Neuronal stem cell (in vitro differentiated cells): ENCODE results near the gene FOSB.

Experiments used
- DNase-seq: peaks from one replicate; pipeline ENCODE4 v3.0.0-alpha.2; 2013; ENCODE audit warnings: low spot score
- H2AFZ ChIP-seq: one replicate; pipeline ENCODE4 v1.6.1; 2013; ENCODE audit warnings: mild to moderate bottlenecking, low read length, inconsistent platforms
- H2AK5ac ChIP-seq: 2 replicates; pipeline ENCODE4 v1.6.1; 2013; ENCODE audit warnings: low read depth, mild to moderate bottlenecking, inconsistent platforms, low read length, moderate library complexity, mixed read lengths
- H2BK120ac ChIP-seq: 2 replicates; pipeline ENCODE4 v1.6.1; 2013; ENCODE audit warnings: low read depth, mild to moderate bottlenecking, inconsistent platforms, low read length, moderate library complexity, mixed read lengths
- H2BK12ac ChIP-seq: one replicate; pipeline ENCODE4 v1.6.1; 2013; ENCODE audit warnings: low read length, inconsistent platforms
- H2BK15ac ChIP-seq: 2 replicates; pipeline ENCODE4 v1.6.1; 2013; ENCODE audit warnings: mild to moderate bottlenecking, low read length, inconsistent platforms, mixed read lengths
- H2BK5ac ChIP-seq: one replicate; pipeline ENCODE4 v1.6.1; 2013; ENCODE audit warnings: inconsistent platforms, mild to moderate bottlenecking, low read length, moderate library complexity
- H3K14ac ChIP-seq: one replicate; pipeline ENCODE4 v1.6.1; 2013; ENCODE audit warnings: low read length, inconsistent platforms
- H3K18ac ChIP-seq: 2 replicates; pipeline ENCODE4 v1.6.1; 2013; ENCODE audit warnings: low read length, inconsistent platforms
- H3K23ac ChIP-seq: 2 replicates; pipeline ENCODE4 v1.6.1; 2013; ENCODE audit warnings: low read depth, mild to moderate bottlenecking, mixed read lengths, low read length, inconsistent platforms; ENCODE audit not compliant: poor library complexity
- H3K27ac ChIP-seq: replicated peaks from 3 replicates; pipeline ENCODE4 v1.5.1; 2013; ENCODE audit warnings: low read length, inconsistent platforms
- H3K27me3 ChIP-seq, 3 experiments: 2 replicates each; pipeline ENCODE4 v1.6.1; 2013; ENCODE audit warnings: low read length in 3 of 3, mild to moderate bottlenecking in 2 of 3, inconsistent platforms in 1 of 3, low read depth in 1 of 3, mixed read lengths in 1 of 3, moderate library complexity in 1 of 3; ENCODE audit not compliant: control insufficient read depth in 3 of 3, insufficient read depth in 3 of 3
- H3K36me3 ChIP-seq, 2 donors: replicated peaks in 1 of 2; 2 replicates each; pipeline ENCODE4 v1.6.1; 2013; ENCODE audit warnings: low read length in 2 of 2; ENCODE audit not compliant: control insufficient read depth in 2 of 2, insufficient read depth in 2 of 2
- H3K4ac ChIP-seq: 2 replicates; pipeline ENCODE4 v1.6.1; 2013; ENCODE audit warnings: inconsistent platforms, mild to moderate bottlenecking, low read length, moderate library complexity
- H3K4me1 ChIP-seq, 2 donors: 1 replicate in 1 of 2; 2 replicates in 1 of 2; pipeline ENCODE4 v1.6.1; 2013; ENCODE audit warnings: low read length in 2 of 2, low read depth in 1 of 2; ENCODE audit not compliant: control insufficient read depth in 2 of 2, insufficient read depth in 1 of 2
- H3K4me2 ChIP-seq: one replicate; pipeline ENCODE4 v1.6.1; 2013; ENCODE audit warnings: mild to moderate bottlenecking, low read length, inconsistent platforms; ENCODE audit not compliant: insufficient read depth, poor library complexity, severe bottlenecking
- H3K4me3 ChIP-seq, 2 donors: 2 replicates each; pipeline ENCODE4 v1.5.1; 2013; ENCODE audit warnings: low read length in 2 of 2, mild to moderate bottlenecking in 2 of 2, inconsistent platforms in 1 of 2, moderate library complexity in 1 of 2
- H3K79me1 ChIP-seq: one replicate; pipeline ENCODE4 v1.6.1; 2013; ENCODE audit warnings: low read depth, mild to moderate bottlenecking, inconsistent platforms, low read length, moderate library complexity
- H3K9ac ChIP-seq: one replicate; pipeline ENCODE4 v1.6.1; 2013; ENCODE audit warnings: mild to moderate bottlenecking, low read depth, low read length, inconsistent platforms; ENCODE audit not compliant: poor library complexity
- H3K9me3 ChIP-seq, 2 donors: replicated peaks in 1 of 2; 2 replicates each; pipeline versions ENCODE3 to v1.6.1; 2013; ENCODE audit warnings: low read length in 2 of 2, mild to moderate bottlenecking in 2 of 2, inconsistent platforms in 1 of 2, low read depth in 1 of 2, mixed read lengths in 1 of 2, moderate library complexity in 1 of 2; ENCODE audit not compliant: control insufficient read depth in 2 of 2, insufficient read depth in 1 of 2
- H4K8ac ChIP-seq: one replicate; pipeline ENCODE4 v1.6.1; 2013; ENCODE audit warnings: low read depth, mild to moderate bottlenecking, inconsistent platforms, low read length, moderate library complexity
- H4K91ac ChIP-seq: one replicate; pipeline ENCODE4 v1.6.1; 2013; ENCODE audit warnings: low read length, low read depth, mild to moderate bottlenecking, inconsistent platforms; ENCODE audit not compliant: poor library complexity
- WGBS, 2 donors: extraction: QIAGEN DNeasy Blood & Tissue Kit; methylation state at CpG; one replicate each; pipeline ENCODE4 v1.1.7; 2013; ENCODE audit warnings: missing lambda C conversion rate in 2 of 2, mixed read lengths in 1 of 2; ENCODE audit not compliant: insufficient read length in 2 of 2, insufficient replicate concordance in 1 of 2; ENCODE audit errors: extremely low coverage in 2 of 2; 5-methylcytosine and 5-hydroxymethylcytosine counted together

The FOSB gene

DNA sequence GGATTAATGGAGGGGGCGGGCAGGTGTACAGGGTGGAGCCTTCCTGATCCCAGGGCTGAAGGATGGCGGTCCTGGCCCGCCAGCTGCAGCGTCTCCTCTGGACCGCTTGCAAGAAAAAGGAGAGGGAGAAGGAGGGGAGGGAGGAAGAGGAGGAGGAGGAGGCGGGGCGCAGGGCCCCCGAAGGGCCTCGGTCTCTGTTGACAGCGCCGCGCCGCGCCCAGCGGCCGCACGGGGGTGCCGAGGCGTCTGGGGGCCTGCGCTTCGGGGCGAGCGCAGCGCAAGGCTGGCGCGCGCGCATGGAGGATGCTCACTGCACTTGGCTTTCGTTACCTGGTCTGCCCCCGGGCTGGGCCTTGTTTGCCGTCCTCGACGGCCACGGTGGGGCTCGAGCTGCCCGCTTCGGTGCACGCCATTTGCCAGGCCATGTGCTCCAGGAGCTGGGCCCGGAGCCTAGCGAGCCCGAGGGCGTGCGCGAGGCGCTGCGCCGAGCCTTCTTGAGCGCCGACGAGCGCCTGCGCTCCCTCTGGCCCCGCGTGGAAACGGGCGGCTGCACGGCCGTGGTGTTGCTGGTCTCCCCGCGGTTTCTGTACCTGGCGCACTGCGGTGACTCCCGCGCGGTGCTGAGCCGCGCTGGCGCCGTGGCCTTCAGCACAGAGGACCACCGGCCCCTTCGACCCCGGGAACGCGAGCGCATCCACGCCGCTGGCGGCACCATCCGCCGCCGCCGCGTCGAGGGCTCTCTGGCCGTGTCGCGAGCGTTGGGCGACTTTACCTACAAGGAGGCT, 30.8 kb downstream of the FOSB start, which contains the start of gene PPM1N:
Gene PPM1N, plus strand, starts transcription at position 33 of the 785 bp plus-strand sequence. Its CDS starts 30 bp downstream, at position 63.
- Histone ChIP-seq H3K4me3 (peak within 1 kb of the TSS; percentile 62 to 66), H3K14ac (no peak within 1 kb of the TSS), H3K4me2 (peak within 1 kb of the TSS; percentile 60), H3K18ac (peak within 1 kb of the TSS; percentile 50), H3K36me3 (peaks cover 0 to 9% of the 10 kb centered on the region in 2 donors), H2AFZ (peak within 1 kb of the TSS; percentile 90), H2BK12ac (peak within 1 kb of the TSS; percentile 4), H3K27ac (no peak within 1 kb of the TSS), H2BK120ac (no peak within 1 kb of the TSS), H3K4ac (no peak within 1 kb of the TSS), H2AK5ac (peak within 1 kb of the TSS; percentile 83), H3K4me1 (peaks cover 6 to 18% of the 10 kb centered on the region in 2 donors), H4K8ac (peak within 1 kb of the TSS; percentile 31), H3K9ac (peak within 1 kb of the TSS; percentile 53), H3K79me1 (no peaks in the 10 kb centered on the region), H3K9me3 (no peaks in the 10 kb centered on the region), H2BK15ac (peak within 1 kb of the TSS; percentile 74), H3K23ac (peak within 1 kb of the TSS; percentile 92), H4K91ac (no peak within 1 kb of the TSS), H2BK5ac (peak within 1 kb of the TSS; percentile 88), H3K27me3 (peaks cover 18 to 49% (median 38%) of the 10 kb centered on the region in 3 experiments)
- WGBS, 2 donors: no CpG with 5 or more reads among the region's 89 CpGs
- DNase-seq: no peak

DNA sequence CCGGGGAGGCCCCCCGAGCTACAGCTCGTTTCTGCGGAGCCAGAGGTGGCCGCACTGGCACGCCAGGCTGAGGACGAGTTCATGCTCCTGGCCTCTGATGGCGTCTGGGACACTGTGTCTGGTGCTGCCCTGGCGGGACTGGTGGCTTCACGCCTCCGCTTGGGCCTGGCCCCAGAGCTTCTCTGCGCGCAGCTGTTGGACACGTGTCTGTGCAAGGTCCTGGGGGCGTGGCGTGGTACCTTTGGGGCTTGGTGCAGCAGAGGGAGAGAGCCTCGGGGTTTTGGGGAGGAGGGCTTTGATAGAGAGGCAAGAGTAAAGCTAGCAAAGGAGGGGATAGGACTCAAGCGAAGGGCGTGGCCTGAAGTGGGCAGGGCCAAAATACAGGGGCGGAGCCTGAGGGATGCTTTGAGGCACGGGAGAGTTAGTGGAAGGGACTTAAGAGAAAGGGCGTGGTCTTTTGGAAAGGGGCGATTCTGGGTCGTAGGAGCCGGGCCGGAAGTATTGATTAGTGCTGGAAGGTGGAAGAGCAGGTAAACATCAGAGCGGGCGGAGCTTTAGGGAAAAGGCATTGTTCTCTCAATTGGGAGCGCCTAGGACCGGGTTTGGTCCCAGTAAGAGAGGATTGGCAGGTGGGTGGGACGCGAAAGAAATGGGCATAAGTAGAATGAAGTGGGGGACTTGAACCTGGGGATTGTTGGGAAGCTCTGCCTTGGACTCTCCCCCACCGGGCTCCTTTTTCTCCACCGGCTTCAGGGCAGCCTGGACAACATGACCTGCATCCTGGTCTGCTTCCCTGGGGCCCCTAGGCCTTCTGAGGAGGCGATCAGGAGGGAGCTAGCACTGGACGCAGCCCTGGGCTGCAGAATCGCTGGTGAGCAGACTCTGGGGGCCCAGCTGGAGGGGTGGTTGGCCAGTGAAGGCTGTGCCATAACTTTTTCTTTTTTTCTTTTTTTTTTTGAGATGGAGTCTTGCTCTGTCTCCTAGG, 31.7 kb downstream of the FOSB start:
- H2BK15ac ChIP-seq: peak overlapping the region; percentile 74
- H2AFZ ChIP-seq: peak overlapping the region; percentile 69
- H3K9ac ChIP-seq: peak overlapping the region; percentile 17
- H2BK120ac ChIP-seq: no peak overlapping the region
- peak; percentile 59 for DNase-seq
- peak overlapping the region; percentile 50 for H3K18ac ChIP-seq
- peak overlapping the region in 1 of 2 donors; percentile 39 for H3K4me3 ChIP-seq
- H2AK5ac ChIP-seq: peak overlapping the region; percentile 91
- no CpG with 5 or more reads among the region's 37 CpGs for WGBS, 2 donors
- H3K4me1 ChIP-seq: peaks cover 6 to 18% of the 10 kb centered on the region in 2 donors
- no peak overlapping the region for H3K27ac ChIP-seq
- H3K79me1 ChIP-seq: no peaks in the 10 kb centered on the region
- H3K23ac ChIP-seq: peak overlapping the region; percentile 92
- no peak overlapping the region for H4K8ac ChIP-seq
- H3K9me3 ChIP-seq: no peaks in the 10 kb centered on the region
- no peak overlapping the region for H4K91ac ChIP-seq
- H2BK12ac ChIP-seq: peak overlapping the region; percentile 63
- peak overlapping the region; percentile 88 for H2BK5ac ChIP-seq
- H3K27me3 ChIP-seq: peaks cover 18 to 54% (median 38%) of the 10 kb centered on the region in 3 experiments
- peaks cover 0 to 1% of the 10 kb centered on the region in 2 donors for H3K36me3 ChIP-seq
- H3K4ac ChIP-seq: no peak overlapping the region
- no peak overlapping the region for H3K14ac ChIP-seq
- H3K4me2 ChIP-seq: peak overlapping the region; percentile 57

DNA sequence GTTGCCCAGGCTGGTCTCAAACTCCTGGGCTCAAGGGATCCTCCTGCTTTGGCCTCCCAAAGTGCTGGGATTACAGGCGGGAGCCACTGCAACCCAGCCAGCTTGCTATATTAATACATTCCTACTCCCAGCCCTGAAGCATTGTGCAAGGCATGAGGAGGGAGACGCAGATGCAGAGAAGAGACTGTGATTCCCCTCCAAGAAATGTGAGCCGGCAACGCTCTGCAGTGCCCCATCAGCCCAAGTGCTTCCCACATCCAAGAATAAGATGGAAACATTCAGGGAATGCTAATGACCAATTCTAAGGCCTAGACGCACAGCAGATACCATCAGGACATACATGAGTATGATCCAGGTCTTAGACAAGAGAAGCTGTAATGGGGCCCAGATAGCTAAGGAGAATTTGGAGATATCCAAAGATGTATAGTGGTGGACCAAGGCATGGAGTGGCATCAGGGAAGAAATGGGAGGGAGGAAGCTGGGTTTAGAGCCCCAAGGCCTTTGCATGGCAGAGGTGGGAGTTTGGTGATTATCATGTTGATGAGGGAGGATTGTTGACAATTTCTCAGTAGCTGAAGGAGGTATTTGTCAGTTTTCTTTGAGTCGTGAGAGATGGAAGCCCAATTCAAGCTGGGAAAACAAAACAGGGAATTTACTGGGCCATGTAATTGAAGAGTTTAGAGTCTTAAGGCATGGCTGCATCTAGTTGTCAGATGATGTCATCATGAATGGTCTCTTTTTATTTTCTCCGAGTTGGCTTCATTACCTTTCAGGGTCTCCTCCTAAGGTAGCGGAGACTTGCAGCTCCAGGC, 33.3 kb downstream of the FOSB start:
- H3K4me3 ChIP-seq: no peak overlapping the region
- H2AFZ ChIP-seq: no peak overlapping the region
- H3K27me3 ChIP-seq: peaks cover 18 to 54% (median 30%) of the 10 kb centered on the region in 3 experiments
- no peak overlapping the region for H2BK120ac ChIP-seq
- no peak overlapping the region for H3K4me2 ChIP-seq
- no peaks in the 10 kb centered on the region for H3K36me3 ChIP-seq
- WGBS, 2 donors: no CpG with 5 or more reads among the region's 8 CpGs
- no peak overlapping the region for H3K9ac ChIP-seq
- no peak overlapping the region for H4K8ac ChIP-seq
- H3K23ac ChIP-seq: no peak overlapping the region
- no peak overlapping the region for H3K27ac ChIP-seq
- H2BK5ac ChIP-seq: no peak overlapping the region
- H2AK5ac ChIP-seq: no peak overlapping the region
- no peak overlapping the region for H3K18ac ChIP-seq
- H4K91ac ChIP-seq: no peak overlapping the region
- DNase-seq: no peak
- no peak overlapping the region for H2BK15ac ChIP-seq
- H3K4ac ChIP-seq: no peak overlapping the region
- H3K79me1 ChIP-seq: no peaks in the 10 kb centered on the region
- peaks cover 6 to 18% of the 10 kb centered on the region in 2 donors for H3K4me1 ChIP-seq
- no peak overlapping the region for H2BK12ac ChIP-seq
- H3K14ac ChIP-seq: no peak overlapping the region
- H3K9me3 ChIP-seq: no peaks in the 10 kb centered on the region
